ENCODE data around the gene SMARCC2.
A peak's percentile ranks its signal among the peaks of the same experiment; 100 is the strongest.
"Not testable (repeated sequence)": the region's sequence is repeated elsewhere in the genome, so short reads cannot be mapped to it uniquely, and the experiment has no call there.

SMARCC2 gene

DNA sequence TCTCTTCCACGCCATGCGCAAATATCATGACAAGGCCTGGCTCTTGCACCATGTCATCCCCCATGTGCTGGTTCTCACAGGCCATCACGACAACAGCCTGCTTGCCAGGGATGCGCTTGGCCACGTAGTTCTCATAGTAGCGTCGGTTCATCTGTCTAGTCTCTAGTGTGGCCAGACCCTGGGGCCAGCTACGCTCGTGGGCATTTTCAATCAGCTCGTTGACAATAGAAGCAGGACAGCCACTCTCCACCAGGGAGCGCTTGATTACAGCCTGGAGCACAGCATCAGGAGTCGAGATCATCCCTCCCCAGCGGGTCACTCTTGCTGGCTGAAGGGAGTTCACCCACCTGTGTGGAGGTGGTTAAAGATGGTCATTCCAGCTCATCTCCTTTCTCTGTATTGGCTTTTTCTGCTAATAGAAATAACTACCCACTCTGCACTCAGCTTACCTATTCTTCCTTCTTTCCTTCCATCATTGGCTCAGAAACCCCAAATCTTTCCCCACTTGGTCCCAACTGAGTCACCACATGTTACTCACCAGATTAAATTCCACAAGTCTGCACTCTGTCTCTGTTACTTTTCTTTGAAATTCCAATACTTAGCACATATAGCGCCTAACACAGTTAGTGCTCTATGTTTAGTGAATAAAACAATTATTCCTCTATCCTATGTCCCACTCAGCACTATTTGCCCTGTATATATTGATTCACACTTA lies 17.3 kb upstream of the SMARCC2 start:
- no peak for DNase-seq

DNA sequence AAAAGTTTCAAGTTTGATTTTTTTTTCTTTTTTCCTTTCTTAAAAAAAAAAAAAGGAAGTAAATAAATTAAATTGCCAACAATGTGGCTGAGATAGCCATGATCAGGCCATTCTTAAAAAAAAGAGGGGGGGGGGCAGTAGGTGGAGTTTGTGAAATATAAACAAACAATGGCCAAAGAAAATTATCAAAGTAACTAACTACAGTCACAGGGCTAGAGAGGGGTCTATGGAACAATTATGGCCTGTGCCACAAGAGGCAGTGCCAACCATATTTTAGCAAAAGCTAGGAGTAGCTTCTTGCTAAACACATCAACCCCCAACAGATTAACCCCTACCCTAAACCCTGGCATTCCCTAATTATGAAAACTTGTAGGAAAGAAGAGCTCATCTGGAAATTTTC lies 16.2 kb upstream of the SMARCC2 start:
- no peak for DNase-seq

DNA sequence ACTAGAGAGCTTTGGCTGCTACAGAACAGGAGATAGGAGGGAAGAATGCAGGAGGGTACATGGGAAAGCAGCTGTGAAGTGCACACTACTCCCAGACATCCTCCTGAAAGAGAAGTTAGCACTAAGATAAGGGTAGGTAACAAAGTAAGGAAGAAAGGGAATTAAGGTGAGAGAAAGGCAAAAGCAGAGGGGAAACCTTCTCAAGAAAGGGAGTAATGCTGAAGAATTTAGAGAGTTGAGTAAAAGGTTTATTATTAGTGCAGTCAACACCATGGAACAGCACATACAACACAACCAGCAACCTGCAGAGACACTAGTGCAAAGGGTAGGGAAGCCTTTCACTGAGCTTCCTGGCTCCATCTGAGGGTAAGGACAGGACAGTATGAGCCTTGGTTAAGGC lies 15.0 kb upstream of the SMARCC2 start:
- DNase-seq, result no peak

DNA sequence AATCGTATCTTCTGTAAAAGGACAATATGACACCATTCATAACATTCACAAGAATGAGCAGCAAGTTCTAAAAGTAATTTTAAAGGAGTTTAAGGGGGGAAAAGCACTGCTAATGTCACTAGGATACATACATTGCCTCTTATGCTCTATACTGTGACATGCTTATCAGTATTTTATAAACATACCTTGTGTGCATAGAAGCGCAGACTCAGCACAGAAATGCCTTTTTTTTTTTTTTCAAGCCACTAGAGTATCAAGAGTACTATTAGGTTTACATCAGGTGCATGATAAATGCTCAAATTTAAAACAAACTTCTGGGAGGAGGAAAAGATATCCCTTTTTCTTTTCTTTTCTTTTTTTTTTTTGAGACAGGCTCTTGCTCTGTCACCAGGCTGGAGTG lies 13.6 kb upstream of the SMARCC2 start:
- no peak for DNase-seq

DNA sequence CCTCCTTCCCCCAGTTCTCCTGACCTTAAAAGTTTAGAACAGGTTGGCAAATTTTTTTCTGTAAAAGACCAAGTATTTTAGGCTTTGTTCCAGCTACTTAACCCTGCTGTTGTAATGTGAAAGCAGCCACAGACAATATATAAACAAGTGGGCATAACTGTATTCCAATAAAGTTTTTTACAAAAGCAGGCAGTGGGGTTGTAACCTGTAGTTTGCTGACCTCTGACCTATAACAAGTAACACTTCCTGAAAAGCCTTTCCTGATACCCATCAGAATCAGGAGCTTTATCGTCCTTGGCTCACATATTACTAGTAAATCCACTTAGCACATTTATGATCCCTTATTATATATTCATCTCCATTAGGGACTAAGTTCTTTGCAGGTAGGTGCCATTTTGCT lies 13.1 kb upstream of the SMARCC2 start:
- DNase-seq, result no peak

DNA sequence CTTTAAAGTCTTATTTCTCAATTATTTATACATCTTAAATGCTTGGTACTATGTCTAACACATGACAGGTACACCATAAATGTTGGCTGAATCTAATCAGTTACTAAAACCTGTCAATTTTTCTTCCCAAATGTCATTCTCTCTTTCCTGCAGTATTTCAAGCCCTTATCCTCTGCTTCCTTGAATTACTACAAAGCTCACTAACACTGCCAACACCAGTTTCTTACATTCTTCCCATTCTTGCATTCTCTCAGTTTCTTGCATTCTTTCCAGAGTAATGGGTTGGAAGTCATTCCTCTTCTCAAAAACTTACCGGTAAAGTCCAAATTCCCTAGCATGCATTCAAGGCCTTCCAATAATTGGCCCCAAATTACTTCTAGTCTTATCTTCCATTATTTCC lies 9.6 kb upstream of the SMARCC2 start:
- no peak for DNase-seq

DNA sequence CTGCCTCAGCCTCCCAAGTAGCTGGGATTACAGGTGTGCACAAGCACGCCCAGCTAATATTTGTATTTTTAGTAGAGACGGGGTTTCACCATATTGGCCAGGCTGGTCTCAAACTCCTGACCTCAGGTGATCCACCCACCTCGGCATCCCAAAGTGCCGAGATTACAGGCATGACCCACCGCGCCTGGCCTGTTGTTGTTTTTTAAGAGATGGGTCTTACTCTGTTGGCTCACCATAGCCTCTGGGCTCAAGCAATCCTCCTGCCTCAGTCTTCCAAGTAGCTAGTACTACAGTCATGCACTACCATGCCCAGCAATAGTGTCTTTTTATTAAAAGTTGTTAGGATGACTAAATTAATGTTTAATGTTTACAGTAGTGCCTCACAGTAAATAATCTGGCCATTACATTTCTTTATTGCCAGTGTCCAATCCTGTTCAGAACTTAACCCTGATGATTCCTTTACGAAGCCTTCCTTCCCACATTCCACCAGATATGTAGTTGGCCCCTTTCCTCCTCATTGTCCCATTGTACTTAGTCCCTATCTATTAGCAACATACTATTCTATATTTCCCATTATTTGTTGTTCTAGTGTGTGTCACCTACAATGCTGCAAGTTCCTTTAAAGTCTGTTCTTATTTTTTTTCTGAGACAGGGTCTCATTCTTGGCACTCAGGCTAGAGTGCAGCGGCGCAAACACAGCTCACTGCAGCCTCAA lies 8.8 kb upstream of the SMARCC2 start:
- no peak for DNase-seq

DNA sequence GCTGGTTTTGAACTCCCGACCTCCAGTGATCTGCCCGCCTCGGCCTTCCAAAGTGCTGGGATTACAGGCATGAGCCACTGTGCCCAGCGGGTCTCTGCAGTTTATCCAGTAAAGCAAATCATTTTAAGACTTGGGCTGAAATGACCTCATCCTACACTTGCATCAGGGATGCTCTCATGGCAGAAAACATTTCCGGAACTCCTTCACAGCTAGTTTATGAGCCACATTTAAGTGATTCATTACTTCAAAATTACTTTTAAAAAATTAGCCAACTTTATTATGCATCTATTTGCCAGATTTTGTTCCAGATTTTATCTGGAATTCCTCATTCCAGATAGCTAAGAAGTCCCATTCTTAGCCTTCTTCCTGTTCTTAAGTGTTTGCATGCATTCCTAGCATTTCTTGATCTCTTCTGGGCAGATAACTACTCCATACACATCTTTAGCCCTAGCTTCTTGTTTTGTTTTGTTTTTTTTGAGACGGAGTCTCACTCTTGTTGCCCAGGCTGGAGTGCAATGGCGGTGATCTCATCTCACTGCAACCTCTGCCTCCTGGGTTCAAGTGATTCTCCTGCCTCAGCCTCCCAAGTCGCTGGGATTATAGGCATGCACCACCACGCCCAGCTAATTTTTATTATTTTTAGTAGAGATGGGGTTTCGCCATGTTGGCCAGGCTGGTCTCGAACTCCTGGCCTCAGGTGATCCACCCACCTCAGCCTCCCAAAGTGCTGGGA lies 7.7 kb upstream of the SMARCC2 start:
- not testable (repeated sequence) for DNase-seq

DNA sequence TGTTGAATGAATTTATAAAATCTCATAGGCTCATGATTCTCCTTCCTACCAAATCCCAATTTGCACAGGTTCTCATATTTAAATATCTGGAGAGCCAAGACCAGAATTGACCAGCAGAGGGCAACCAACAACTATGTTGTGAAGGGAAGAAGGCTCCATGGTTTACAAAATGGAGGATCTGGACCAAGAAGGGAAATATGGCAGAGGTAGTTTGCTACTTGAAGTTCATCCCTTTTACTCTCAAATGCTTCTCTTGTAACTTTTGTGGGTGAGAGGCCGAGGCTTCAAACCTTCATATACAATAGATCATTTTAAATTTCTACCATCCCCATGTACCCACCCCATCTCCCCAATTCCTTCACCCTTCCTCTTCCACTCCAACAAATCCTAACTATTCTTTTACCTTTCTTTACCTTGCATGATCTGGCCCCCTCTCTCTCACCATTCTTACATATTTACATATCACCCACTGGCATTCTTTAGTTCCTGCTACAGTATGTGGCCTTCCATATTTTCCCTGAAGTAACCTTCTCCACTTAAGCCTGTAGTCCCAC lies 3.8 kb upstream of the SMARCC2 start:
- peak; percentile 75 for DNase-seq

DNA sequence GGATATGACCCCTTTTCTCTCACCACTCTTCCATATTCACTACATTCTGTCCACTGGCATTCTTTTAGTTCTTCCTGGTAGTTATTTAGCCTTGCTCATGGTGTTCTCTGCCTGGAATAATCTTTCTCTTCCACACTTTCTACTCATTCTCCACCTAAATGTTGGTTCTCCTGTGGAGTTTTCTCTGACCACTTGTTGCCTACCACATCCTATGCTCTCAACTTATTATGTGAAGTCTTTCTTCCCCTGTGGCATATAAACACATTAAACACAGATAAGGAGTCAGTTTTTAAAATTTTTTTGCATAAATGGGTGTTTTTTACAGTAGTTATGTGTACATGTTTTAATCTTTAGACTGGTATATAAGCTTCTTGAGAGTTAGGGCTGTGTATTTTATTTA lies 3.3 kb upstream of the SMARCC2 start:
- no peak for DNase-seq

DNA sequence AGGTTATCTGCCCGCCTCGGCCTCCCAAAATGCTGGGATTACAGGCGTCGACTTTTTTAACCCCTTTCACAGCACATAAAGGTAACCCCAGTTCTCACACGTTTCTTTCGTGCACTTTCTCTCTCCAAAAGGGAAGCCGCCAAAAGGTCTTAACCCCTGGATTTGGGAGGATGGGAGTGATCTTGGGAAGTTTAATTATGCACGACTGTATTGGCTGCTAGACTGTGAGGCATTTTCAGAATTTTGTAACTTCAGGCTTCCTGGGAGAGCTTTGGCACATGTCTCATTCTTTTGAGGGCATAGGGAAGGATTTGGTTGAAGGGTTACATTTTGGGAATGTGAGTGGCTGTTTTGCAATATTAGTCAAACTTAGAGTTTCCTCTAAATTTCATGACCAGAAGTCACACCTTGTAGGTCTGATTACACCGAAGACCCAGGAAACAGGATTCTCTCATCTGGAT lies 1.4 kb upstream of the SMARCC2 start:
- DNase-seq, result no peak

DNA sequence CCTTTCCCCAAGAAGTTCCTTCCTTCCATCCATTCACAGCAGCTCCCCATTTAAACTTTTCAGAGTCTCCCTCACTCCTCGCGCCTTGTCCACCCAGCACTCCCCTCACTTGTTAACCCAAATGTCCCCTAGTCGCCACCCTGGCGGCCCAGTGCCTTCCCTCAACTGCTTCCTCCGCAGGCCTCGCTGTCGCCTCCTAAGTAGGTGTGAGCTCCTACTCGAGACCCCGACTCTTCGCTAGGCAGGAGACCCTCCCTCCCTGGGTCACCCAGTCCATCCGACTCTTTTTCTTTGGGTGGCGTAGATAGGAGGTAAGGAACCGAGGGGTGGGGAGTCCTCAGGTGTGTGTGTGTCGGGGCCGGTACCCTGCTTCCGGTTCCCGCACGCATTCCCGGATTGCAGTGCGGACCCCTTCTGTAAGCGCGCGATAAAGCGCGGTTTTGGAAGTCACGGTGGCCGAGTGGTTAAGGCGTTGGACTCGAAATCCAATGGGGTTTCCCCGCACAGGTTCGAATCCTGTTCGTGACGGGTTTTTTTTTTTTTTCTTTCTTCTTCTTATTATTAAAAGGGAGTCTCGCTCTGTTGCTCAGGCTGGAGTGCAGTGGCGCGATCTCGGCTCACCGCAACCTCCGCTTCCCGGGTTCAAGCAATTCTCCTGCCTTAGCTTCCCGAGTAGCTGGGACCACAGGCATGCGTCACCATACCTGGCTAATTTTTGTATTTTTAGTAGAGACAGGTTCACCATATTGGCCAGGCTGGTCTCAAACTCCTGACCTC lies 823 bp upstream of the SMARCC2 start:
- DNase-seq, result peak; percentile 60

DNA sequence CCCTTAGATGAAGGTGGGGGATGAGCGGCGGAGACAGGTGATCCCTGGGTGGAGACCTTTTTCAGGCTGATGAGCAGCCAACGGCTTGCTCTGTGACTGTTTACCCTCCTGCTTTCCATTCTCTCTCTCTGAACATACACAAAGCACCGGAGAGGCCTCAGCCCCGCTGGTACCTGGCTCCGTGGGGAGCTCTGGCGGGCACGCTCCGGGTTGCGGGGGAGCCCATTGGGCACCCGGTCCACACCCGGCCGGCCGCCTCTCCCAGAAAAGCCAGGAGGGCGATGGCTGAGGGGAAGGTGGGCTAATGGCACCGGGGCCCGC lies 545 bp downstream of the SMARCC2 start:
- no peak for DNase-seq

DNA sequence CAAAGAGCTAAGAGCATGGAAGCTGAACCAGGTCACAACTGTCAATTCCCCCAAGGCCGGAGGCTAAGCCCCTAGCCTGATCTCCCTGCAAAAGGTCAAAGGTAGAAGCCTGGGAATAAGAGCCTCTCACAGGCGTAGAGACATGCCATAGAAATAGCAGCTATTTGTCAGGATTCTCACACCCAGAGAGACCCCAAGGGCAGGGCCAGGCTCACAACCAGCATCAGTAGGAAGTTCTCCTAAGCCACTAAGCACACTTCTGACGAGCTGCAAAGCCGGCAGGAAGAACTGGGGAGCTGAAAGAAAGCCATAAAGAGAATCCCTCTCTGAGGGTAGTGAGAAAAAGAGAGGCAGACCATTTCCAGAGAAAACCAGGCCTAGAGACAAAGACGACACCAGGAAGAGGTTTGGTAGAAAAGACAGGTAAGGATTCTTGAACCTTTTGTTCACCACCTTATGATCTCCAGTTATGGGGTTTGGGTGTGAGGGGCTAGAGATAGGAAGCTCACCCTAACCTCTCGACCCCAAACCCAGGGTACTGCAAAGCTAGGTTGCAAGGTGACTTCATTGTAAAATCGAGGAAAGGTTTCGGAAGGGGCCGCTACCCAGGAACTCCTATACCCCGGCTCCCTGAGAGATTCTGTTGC lies 1.0 kb downstream of the SMARCC2 start:
- no peak for DNase-seq

DNA sequence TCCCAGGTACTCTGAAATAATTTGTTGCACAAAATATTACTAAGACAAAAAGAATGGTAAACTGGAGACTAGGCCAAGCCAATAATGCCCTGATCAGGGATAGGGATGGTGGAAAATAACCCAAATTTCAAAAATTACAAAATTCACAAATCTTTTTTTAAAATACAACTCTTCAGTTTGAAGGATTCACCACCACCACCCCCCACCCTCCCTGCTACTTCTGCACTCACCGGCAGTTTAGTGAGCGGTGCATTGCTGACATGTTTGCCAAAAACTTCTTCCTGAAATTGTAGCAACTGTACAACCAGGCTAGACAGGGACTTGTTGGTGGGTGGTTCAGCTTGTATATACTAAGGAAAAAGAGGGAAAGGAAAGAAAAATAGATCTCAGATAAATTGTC lies 2.3 kb downstream of the SMARCC2 start:
- DNase-seq, result no peak

DNA sequence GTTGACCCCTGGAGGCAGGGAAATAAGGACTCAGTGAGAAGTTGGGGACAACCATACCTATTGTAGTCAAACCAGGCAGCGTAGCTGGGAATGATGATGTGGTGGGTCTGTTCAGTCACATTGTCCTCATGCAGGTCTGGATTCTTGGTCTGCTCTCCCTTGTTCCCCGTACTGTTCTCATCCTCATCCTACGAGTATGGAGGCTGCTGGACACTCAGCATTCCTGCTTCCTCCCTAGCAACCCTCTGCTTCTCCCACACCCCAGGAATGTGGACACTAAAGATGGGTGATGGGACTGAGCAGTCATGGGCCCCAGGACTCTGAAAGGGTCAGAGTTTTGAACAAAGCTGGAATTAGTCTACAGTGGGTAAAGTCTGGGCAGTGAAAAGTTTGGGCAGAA lies 10.9 kb downstream of the SMARCC2 start:
- DNase-seq, result no peak

DNA sequence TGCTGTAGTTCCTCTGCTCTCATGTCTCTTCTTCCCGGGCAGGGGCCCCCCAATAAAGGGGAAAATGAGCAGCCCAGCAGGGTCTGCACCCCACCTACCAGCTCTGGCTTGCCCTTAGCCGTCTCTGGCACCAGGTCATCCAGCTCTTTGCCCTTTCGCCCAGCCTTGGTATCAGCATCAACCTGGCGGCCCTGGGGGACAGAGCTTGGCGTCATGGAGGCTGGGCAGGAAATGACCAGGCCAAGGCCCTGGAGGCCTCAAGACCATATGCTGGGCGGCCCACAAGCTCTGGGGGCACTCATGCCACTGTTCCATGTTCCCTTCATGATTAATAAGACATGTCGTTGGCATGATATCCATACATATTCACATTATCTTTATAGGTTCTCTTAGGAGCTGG lies 16.4 kb downstream of the SMARCC2 start:
- no peak for DNase-seq

DNA sequence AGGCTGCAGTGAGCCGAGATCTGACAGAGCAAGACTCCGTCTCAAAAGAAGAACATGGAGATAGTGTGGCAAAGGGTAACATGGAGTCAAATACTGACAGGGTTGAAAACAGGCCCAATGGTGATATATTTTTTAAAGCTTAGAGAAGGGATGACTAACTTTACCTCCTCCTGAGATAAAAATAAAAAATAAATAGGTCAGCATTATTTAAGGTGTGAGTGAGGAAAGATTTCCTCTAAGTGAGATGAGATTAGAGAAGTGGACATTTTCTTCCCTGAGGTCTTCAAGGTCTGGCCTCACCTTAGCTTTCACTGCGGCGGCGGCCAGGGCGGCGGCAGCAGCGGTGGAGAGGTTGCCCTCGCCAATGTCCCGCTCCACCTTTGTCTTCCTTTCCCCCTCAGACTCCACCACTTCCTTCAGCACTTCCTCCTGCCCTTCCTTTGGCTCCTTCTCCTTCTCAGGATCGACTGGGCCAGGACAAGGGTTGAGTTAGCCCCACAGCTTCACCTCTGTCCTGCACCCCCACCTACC lies 20.0 kb downstream of the SMARCC2 start:
- DNase-seq, result no peak

DNA sequence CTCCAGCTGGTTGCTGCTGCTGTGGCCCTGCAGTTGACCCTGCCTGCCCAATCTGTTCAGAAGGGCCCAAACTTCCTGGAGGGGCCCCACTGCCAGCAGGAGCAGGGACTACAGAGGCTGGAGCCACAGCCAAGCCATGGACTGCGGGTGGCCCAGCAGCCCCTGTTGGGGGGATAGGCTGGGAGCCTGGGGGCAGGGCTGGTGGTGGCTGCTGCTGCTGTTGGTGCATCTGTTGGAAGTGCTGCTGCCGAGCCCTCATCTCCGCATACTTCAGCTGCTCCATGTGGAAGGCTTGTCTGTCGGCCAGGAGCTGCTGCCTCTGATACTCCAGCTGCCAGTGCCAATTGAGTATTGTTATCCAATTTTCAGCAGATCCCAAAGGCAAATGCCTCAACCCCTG lies 23.9 kb downstream of the SMARCC2 start:
- no peak for DNase-seq

DNA sequence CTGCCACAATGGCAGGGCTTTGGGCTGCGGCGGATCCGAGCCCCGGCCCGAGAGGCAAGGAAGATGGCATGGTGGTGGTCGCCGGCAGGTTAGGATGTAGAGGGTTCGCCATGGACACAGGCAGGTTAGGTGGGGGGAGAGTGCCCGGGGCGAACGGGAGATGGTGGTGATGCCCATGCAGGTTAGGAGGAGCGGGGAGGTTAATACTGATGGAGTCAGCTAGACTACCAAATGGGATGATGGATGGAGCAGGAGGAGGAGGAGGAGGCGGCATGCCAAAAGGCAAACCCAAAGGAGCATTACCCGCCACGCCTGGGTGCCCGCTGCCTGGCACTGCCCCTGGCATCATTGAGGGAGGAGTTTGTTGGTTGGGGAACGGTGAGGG lies 24.9 kb downstream of the SMARCC2 start:
- DNase-seq, result no peak

DNA sequence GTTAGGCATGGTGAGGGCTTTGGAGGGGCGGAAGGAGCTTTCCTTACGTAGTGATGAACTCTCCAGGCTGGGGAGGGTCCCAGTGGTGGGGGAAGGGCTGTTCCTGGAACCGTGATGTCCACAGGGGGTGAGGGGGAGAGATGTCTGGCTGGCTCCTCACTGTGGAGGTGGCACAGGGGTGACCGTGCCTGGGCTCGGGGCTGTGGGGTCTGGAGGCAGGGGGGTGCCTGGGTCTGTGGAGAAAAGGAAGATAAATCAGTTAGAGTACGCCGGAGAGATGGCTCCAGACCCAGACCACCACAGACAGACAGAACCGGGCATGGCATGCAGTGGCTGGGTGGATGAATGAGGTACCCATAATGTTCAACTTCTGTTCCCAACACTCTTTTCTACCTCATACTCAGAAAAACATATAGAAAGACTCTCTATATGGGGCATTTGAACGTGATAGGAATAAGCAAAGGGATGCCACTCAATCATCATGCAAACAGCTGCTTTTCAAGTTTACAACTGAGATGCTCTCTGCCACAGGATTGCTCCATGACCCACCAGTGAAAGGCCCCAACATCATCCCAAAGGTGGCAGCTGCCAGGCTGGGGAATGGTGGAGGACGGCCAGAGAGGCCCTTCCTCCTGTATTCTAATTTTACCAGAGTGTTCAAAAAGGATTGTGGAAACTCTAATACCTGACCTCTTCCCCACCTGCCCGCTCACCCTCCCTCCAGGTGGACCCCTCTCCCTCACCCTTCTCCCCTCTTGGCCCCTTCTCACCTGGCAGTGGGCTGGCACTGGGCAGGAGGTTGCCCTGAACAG lies 25.5 kb downstream of the SMARCC2 start:
- no peak for DNase-seq
